H1 (cell line): ENCODE measurements around the gene CELF1. TPM values are rescaled to one million over a fixed set of nuclear protein-coding genes. Genes with fewer than 3 reads are reported as not detected.

Experiments
- CTCF ChIA-PET: fragments of 300-600 bp; sonication (Branson Sonifier 250); formaldehyde crosslinking; loops from one replicate; lab custom pipeline; 2021; ENCODE audit not compliant: partially characterized antibody; lab: Charles Lee
- POLR2A ChIA-PET: fragments of 300-600 bp; sonication (Branson Sonifier 250); formaldehyde crosslinking; loops from one replicate; lab custom pipeline; 2021; ENCODE audit warnings: inconsistent platforms; ENCODE audit not compliant: partially characterized antibody; lab: Charles Lee
- DNase-seq, 2 experiments: peaks; one replicate each; pipeline versions ENCODE4 v3.0.0 to v3.0.0-alpha.2; 2010 to 2022; ENCODE audit warnings: low spot score in 2 of 2, low read depth in 1 of 2, mixed read lengths in 1 of 2
- FAIRE-seq: peaks from 2 replicates; lab custom pipeline; 2011; peaks lifted over from hg19 to GRCh38; lab: Jason Lieb, UNC
- H2AFZ ChIP-seq: 2 replicates; pipeline ENCODE4 v1.8.1; 2012; ENCODE audit warnings: low read length, inconsistent platforms
- H2AK5ac ChIP-seq: 2 replicates; pipeline ENCODE4 v1.6.1; 2013; ENCODE audit warnings: low read depth, low read length
- H2BK120ac ChIP-seq: replicated peaks from 2 replicates; pipeline ENCODE3; 2013; ENCODE audit warnings: low read depth, low read length, inconsistent platforms
- H2BK12ac ChIP-seq: 2 replicates; pipeline ENCODE4 v1.6.1; 2013; ENCODE audit warnings: low read depth, low read length
- H2BK15ac ChIP-seq: 2 replicates; pipeline ENCODE4 v1.6.1; 2013; ENCODE audit warnings: low read length
- H2BK20ac ChIP-seq: 2 replicates; pipeline ENCODE4 v1.6.1; 2013; ENCODE audit warnings: low read length
- H2BK5ac ChIP-seq: 2 replicates; pipeline ENCODE4 v1.6.1; 2013; ENCODE audit warnings: low read depth, low read length
- H3K14ac ChIP-seq: 2 replicates; pipeline ENCODE4 v1.6.1; 2013; ENCODE audit warnings: inconsistent platforms; ENCODE audit not compliant: insufficient read length
- H3K18ac ChIP-seq: 2 replicates; pipeline ENCODE4 v1.6.1; 2013; ENCODE audit warnings: low read length; ENCODE audit errors: extremely low read depth
- H3K23ac ChIP-seq: 2 replicates; pipeline ENCODE4 v1.6.1; 2013; ENCODE audit warnings: inconsistent platforms; ENCODE audit not compliant: insufficient read length
- H3K23me2 ChIP-seq: 2 replicates; pipeline ENCODE4 v1.6.1; 2013; ENCODE audit warnings: low read depth, low read length
- H3K27ac ChIP-seq: 2 replicates; pipeline ENCODE4 v1.6.1; 2011; ENCODE audit warnings: low read depth, low read length, inconsistent platforms
- H3K27me3 ChIP-seq, 4 experiments: replicated peaks in 1 of 4; 1 replicate in 1 of 4; 2 replicates in 3 of 4; pipeline versions ENCODE4 v1.6.1 to v1.8.1; 2011 to 2013; ENCODE audit warnings: low read length in 3 of 4, mild to moderate bottlenecking in 3 of 4, inconsistent platforms in 2 of 4, mixed read lengths in 2 of 4, moderate library complexity in 1 of 4; ENCODE audit not compliant: control insufficient read depth in 3 of 4, insufficient read depth in 3 of 4; ENCODE audit errors: extremely low read depth in 1 of 4
- H3K36me3 ChIP-seq, 4 experiments: 2 replicates each; pipeline versions ENCODE4 v1.6.1 to v1.8.1; 2011 to 2013; ENCODE audit warnings: mild to moderate bottlenecking in 4 of 4, low read length in 3 of 4, moderate library complexity in 2 of 4, control low read depth in 1 of 4, inconsistent platforms in 1 of 4; ENCODE audit not compliant: insufficient read depth in 4 of 4, control insufficient read depth in 2 of 4
- H3K4ac ChIP-seq: replicated peaks from 2 replicates; pipeline ENCODE3; 2013; ENCODE audit warnings: low read length, low read depth, mixed read lengths, inconsistent platforms; ENCODE audit not compliant: insufficient read length
- H3K4me1 ChIP-seq, 4 experiments: replicated peaks in 1 of 4; 1 replicate in 1 of 4; 2 replicates in 3 of 4; pipeline versions ENCODE4 v1.6.1 to v1.8.1; 2011 to 2013; ENCODE audit warnings: low read length in 3 of 4, inconsistent platforms in 2 of 4, mixed read lengths in 1 of 4; ENCODE audit not compliant: insufficient read depth in 4 of 4, control insufficient read depth in 3 of 4
- H3K4me2 ChIP-seq, 2 experiments: 2 replicates each; pipeline versions ENCODE4 v1.6.1 to v1.8.1; 2011 to 2013; ENCODE audit warnings: low read depth in 2 of 2, low read length in 2 of 2, control low read depth in 1 of 2, inconsistent platforms in 1 of 2, mild to moderate bottlenecking in 1 of 2; ENCODE audit not compliant: insufficient read depth in 1 of 2
- H3K4me3 ChIP-seq, 4 experiments: fragments of 200-600, 300-600 bp in 1 of 4; sonication (generic), shearing (Covaris generic), sonication (Bioruptor Twin) in 1 of 4; 2 replicates each; pipeline versions ENCODE4 v1.5.1 to v1.8.1; 2011 to 2016; ENCODE audit warnings: low read length in 4 of 4, low read depth in 3 of 4, control low read depth in 2 of 4, inconsistent platforms in 2 of 4, mild to moderate bottlenecking in 2 of 4, mixed read lengths in 1 of 4, moderate library complexity in 1 of 4; ENCODE audit not compliant: insufficient read depth in 2 of 4; ENCODE audit errors: extremely low read depth in 1 of 4
- H3K56ac ChIP-seq: replicated peaks from 2 replicates; pipeline ENCODE3; 2013; ENCODE audit warnings: low read depth, mild to moderate bottlenecking, mixed read lengths, low read length, inconsistent platforms; ENCODE audit not compliant: insufficient read length
- H3K79me1 ChIP-seq: 2 replicates; pipeline ENCODE4 v1.6.1; 2013; ENCODE audit warnings: low read depth, low read length, control low read depth
- H3K79me2 ChIP-seq, 2 experiments: 2 replicates each; pipeline versions ENCODE4 v1.6.1 to v1.8.1; 2012 to 2013; ENCODE audit warnings: low read length in 2 of 2, mild to moderate bottlenecking in 2 of 2, inconsistent platforms in 1 of 2; ENCODE audit not compliant: insufficient read depth in 2 of 2, control insufficient read depth in 1 of 2
- H3K9ac ChIP-seq, 4 experiments: replicated peaks in 1 of 4; 1 replicate in 1 of 4; 2 replicates in 3 of 4; pipeline versions ENCODE4 v1.6.1 to v1.8.1; 2011 to 2013; ENCODE audit warnings: low read depth in 3 of 4, low read length in 3 of 4, control low read depth in 2 of 4, mild to moderate bottlenecking in 2 of 4, moderate library complexity in 2 of 4, inconsistent platforms in 1 of 4; ENCODE audit errors: extremely low read depth in 1 of 4
- H3K9me3 ChIP-seq, 2 experiments: 2 replicates each; pipeline versions ENCODE4 v1.6.1 to v1.8.1; 2012 to 2013; ENCODE audit warnings: mild to moderate bottlenecking in 2 of 2, moderate library complexity in 2 of 2, control low read depth in 1 of 2, inconsistent platforms in 1 of 2, low read depth in 1 of 2, low read length in 1 of 2, mixed read lengths in 1 of 2; ENCODE audit not compliant: insufficient read depth in 2 of 2
- H4K20me1 ChIP-seq, 2 experiments: replicated peaks in 1 of 2; 2 replicates each; pipeline versions ENCODE3 to v1.8.1; 2011 to 2013; ENCODE audit warnings: inconsistent platforms in 2 of 2, low read length in 2 of 2, mild to moderate bottlenecking in 1 of 2; ENCODE audit not compliant: insufficient read depth in 2 of 2, control insufficient read depth in 1 of 2
- H4K5ac ChIP-seq: 2 replicates; pipeline ENCODE4 v1.6.1; 2013; ENCODE audit warnings: low read length, low read depth, mixed read lengths, inconsistent platforms; ENCODE audit not compliant: insufficient read length
- H4K8ac ChIP-seq: 2 replicates; pipeline ENCODE4 v1.8.0; 2013; ENCODE audit warnings: mild to moderate bottlenecking, moderate library complexity, low read length, inconsistent platforms; ENCODE audit not compliant: insufficient read depth; ENCODE audit errors: extremely low read depth
- H4K91ac ChIP-seq: replicated peaks from 2 replicates; pipeline ENCODE3; 2013; ENCODE audit warnings: low read length, mixed read lengths, inconsistent platforms; ENCODE audit not compliant: insufficient read length
- JUND ChIP-seq: IDR thresholded peaks from 2 replicates; pipeline ENCODE4 v1.6.1; 2011; ENCODE audit warnings: mild to moderate bottlenecking, improper control_type of control experiment, low read length
- USF2 ChIP-seq: IDR thresholded peaks from 2 replicates; pipeline ENCODE4 v1.6.1; 2011; ENCODE audit warnings: low read length, improper control_type of control experiment
- WGBS, 2 experiments: shearing (Covaris generic) in 1 of 2; methylation state at CpG; one replicate each; pipeline versions ENCODE4 v1.1.6 to v1.1.7; 2013 to 2015; ENCODE audit warnings: low lambda C conversion rate in 2 of 2, mixed read lengths in 2 of 2, inconsistent platforms in 1 of 2, low coverage in 1 of 2, missing lambda C conversion rate in 1 of 2; ENCODE audit not compliant: insufficient replicate concordance in 2 of 2, insufficient coverage in 1 of 2, insufficient read length in 1 of 2; ENCODE audit errors: extremely low coverage in 1 of 2, missing lambda C conversion rate in 1 of 2; 5-methylcytosine and 5-hydroxymethylcytosine counted together
- polyA plus RNA-seq, 7 experiments: library from polyadenylated mRNA; depleted of rRNA in 3 of 7; stranded (reverse) in 5 of 7; unstranded in 2 of 7; fragments of >200 nt in 5 of 7; fragments of 200-250 nt in 2 of 7; gene quantifications; 1 replicate in 5 of 7; 2 replicates in 1 of 7; 4 replicates in 1 of 7; pipeline versions ENCODE4 v1.2.1 to v1.2.3, GENCODE V29; 2011 to 2013; ENCODE audit warnings: missing spikeins in 2 of 7, mixed read lengths in 2 of 7
- total RNA-seq: library from RNA; stranded (reverse); fragmentation: NEBNext Ultra II Directional; extraction: Animal tissue kit (Norgen Biotek cat#: 25700); gene quantifications from 2 replicates; pipeline ENCODE4 v1.2.1, GENCODE V29; 2021

CELF1 gene
- total and polyA plus RNA-seq, 2 of the 8 experiments (the other 6 are each of a cell fraction or from before 2014, with no cell fraction given): 131 to 197 TPM

GRCh38 chr11:47449541-47449940 is 103.4 kb downstream of the CELF1 start:
- Histone ChIP-seq H3K4me1 (no peaks in the 10 kb centered on the region; a peak in 2 of 7 replicates), H3K36me3 (no peaks in the 10 kb centered on the region), H3K23me2 (no peaks in the 10 kb centered on the region), H3K27ac (no peak overlapping the region), H3K9ac (no peak overlapping the region), H3K79me1 (no peaks in the 10 kb centered on the region), H3K14ac (no peak overlapping the region), H3K27me3 (no peaks in the 10 kb centered on the region), H4K20me1 (no peaks in the 10 kb centered on the region), H2BK5ac (no peak overlapping the region), H2BK15ac (no peak overlapping the region), H4K5ac (no peak overlapping the region), H3K56ac (no peak overlapping the region), H2BK12ac (no peak overlapping the region), H3K18ac (no peak overlapping the region), H2BK20ac (no peak overlapping the region), H2BK120ac (no peak overlapping the region), H3K9me3 (no peaks in the 10 kb centered on the region), H3K4me2 (no peak overlapping the region), H2AFZ (no peak overlapping the region), H3K23ac (no peak overlapping the region), H3K4ac (no peak overlapping the region), H2AK5ac (no peak overlapping the region), H3K4me3 (no peak overlapping the region), H4K91ac (no peak overlapping the region), H3K79me2 (no peaks in the 10 kb centered on the region), H4K8ac (no peak overlapping the region; the same call in 1 of the 2 replicates)
- no peak for DNase-seq
- CTCF ChIA-PET: interaction anchor here (2.2 to 2.4 kb wide), 2 partner anchors 37 to 75 kb away, joined by 7 read pairs; no protein-coding TSS in a partner anchor
- no peak for FAIRE-seq
- POLR2A ChIA-PET: interaction anchor here (0.8 to 1.0 kb wide), 4 partner anchors 9 to 24 kb away, joined by 3 to 7 read pairs (median 4); partner anchors contain the start of gene PSMC3
- 79% methylated on average over 8 of the region's 8 CpGs; no CpG with 5 or more reads in 1 of the 2 experiments for WGBS, 2 experiments
- TF ChIP-seq USF2 (no peak), JUND (no peak)
